Keratinocyte (primary cell): Measurements from ENCODE around the gene ZNF19. TPM values are rescaled to one million over a fixed set of nuclear protein-coding genes. Genes with fewer than 3 reads are reported as not detected.

Experiments used
- DNase-seq: peaks from one replicate; pipeline ENCODE4 v3.0.0-alpha.2; 2011; ENCODE audit warnings: low read depth, missing footprints, low spot score
- FAIRE-seq: peaks from 2 replicates; lab custom pipeline; 2011; peaks lifted over from hg19 to GRCh38; lab: Jason Lieb, UNC
- H2AFZ ChIP-seq: 2 replicates; pipeline ENCODE4 v1.6.0; 2012; ENCODE audit warnings: low read length, control low read depth, inconsistent platforms; ENCODE audit not compliant: control insufficient read depth
- H3K27ac ChIP-seq: 2 replicates; pipeline ENCODE4 v1.5.1; 2011; ENCODE audit warnings: low read length; ENCODE audit not compliant: control insufficient read depth, insufficient read depth
- H3K27me3 ChIP-seq: 3 replicates; pipeline ENCODE4 v1.6.0; 2011; ENCODE audit warnings: low read length; ENCODE audit not compliant: control insufficient read depth, insufficient read depth; ENCODE audit errors: extremely low read depth
- H3K36me3 ChIP-seq, 2 experiments: 2 replicates in 1 of 2; 3 replicates in 1 of 2; pipeline ENCODE4 v1.5.1; 2011; ENCODE audit warnings: low read length in 2 of 2, mild to moderate bottlenecking in 1 of 2; ENCODE audit not compliant: control insufficient read depth in 2 of 2, insufficient read depth in 2 of 2; ENCODE audit errors: extremely low read depth in 1 of 2
- H3K4me1 ChIP-seq: 3 replicates; pipeline ENCODE4 v1.5.1; 2011; ENCODE audit warnings: low read length; ENCODE audit not compliant: control insufficient read depth, insufficient read depth; ENCODE audit errors: extremely low read depth
- H3K4me2 ChIP-seq: 3 replicates; pipeline ENCODE4 v1.6.0; 2011; ENCODE audit warnings: low read depth, low read length; ENCODE audit not compliant: control insufficient read depth, insufficient read depth; ENCODE audit errors: extremely low read depth
- H3K4me3 ChIP-seq, 3 experiments: fragments of 200-600 bp in 1 of 3; sonication (generic) in 1 of 3; 2 replicates in 2 of 3; 3 replicates in 1 of 3; pipeline ENCODE4 v1.5.1; 2011 to 2016; ENCODE audit warnings: low read length in 3 of 3, mild to moderate bottlenecking in 3 of 3, control low read depth in 2 of 3, inconsistent platforms in 1 of 3, low read depth in 1 of 3, mixed read lengths in 1 of 3, mixed run types in 1 of 3, moderate library complexity in 1 of 3; ENCODE audit not compliant: control insufficient read depth in 2 of 3, insufficient read depth in 2 of 3; ENCODE audit errors: extremely low read depth in 1 of 3
- H3K79me2 ChIP-seq: 2 replicates; pipeline ENCODE4 v1.6.0; 2012; ENCODE audit warnings: low read length; ENCODE audit not compliant: control insufficient read depth, insufficient read depth
- H3K9ac ChIP-seq: 3 replicates; pipeline ENCODE4 v1.6.0; 2011; ENCODE audit warnings: low read length; ENCODE audit not compliant: control insufficient read depth, insufficient read depth; ENCODE audit errors: extremely low read depth
- H3K9me1 ChIP-seq: 3 replicates; pipeline ENCODE4 v1.6.0; 2011; ENCODE audit warnings: low read length; ENCODE audit not compliant: control insufficient read depth, insufficient read depth; ENCODE audit errors: extremely low read depth
- H3K9me3 ChIP-seq: 2 replicates; pipeline ENCODE4 v1.5.1; 2012; ENCODE audit warnings: low read depth, low read length; ENCODE audit not compliant: control insufficient read depth
- H4K20me1 ChIP-seq: 3 replicates; pipeline ENCODE4 v1.6.0; 2011; ENCODE audit warnings: low read length; ENCODE audit not compliant: control insufficient read depth, insufficient read depth; ENCODE audit errors: extremely low read depth
- CTCF ChIP-seq, 3 experiments: IDR thresholded peaks in 1 of 3; conservative IDR thresholded peaks in 1 of 3; optimal IDR thresholded peaks in 1 of 3; 2 replicates in 2 of 3; 3 replicates in 1 of 3; pipeline versions ENCODE3 to v1.5.1; 2011; ENCODE audit warnings: low read length in 3 of 3, mild to moderate bottlenecking in 3 of 3, moderate library complexity in 2 of 3, control low read depth in 1 of 3, inconsistent platforms in 1 of 3; ENCODE audit not compliant: insufficient read depth in 2 of 3; ENCODE audit errors: extremely low read depth in 1 of 3
- EZH2 ChIP-seq: IDR thresholded peaks from one replicate; pipeline ENCODE4 v1.6.1; 2012; ENCODE audit warnings: inconsistent platforms, mild to moderate bottlenecking, low read length, moderate library complexity
- dilution Hi-C: fragments of 300-500 bp; cut with MboI; formaldehyde crosslinking; loops from one replicate; pipeline ENCODE4 v1.7.0; 2020; ENCODE audit warnings: low sequenced_read_pairs; ENCODE audit not compliant: extremely low pct_ligation_motif_present
- polyA plus RNA-seq, 5 experiments: library from polyadenylated mRNA; depleted of rRNA in 3 of 5; stranded (reverse) in 3 of 5; stranded (forward) in 1 of 5; unstranded in 1 of 5; fragments of >200 nt; gene quantifications; 1 replicate in 1 of 5; 2 replicates in 3 of 5; 3 replicates in 1 of 5; pipeline versions ENCODE4 v1.2.1 to v1.2.3, GENCODE V29; 2011 to 2012; ENCODE audit warnings: missing spikeins in 2 of 5, low read depth in 1 of 5, low replicate concordance in 1 of 5

Gene ZNF19
- polyA plus RNA-seq, 1 donor (not counting 4 experiments of a cell fraction or from before 2014, with no cell fraction given): 1.7 TPM

GRCh38 chr16:71439523-71439922 is 49.6 kb downstream of the ZNF19 start:
- TF ChIP-seq CTCF (optimal IDR thresholded peaks at IDR 0.05 in 1 of 3, IDR thresholded peaks at IDR 0.05 in 1 of 3, conservative IDR thresholded peaks at IDR 0.05 in 1 of 3; ENCODE audit: extremely low read depth in 1 of 3, insufficient read depth in 2 of 3, low read length in 3 of 3): no peak
- no peak for TF ChIP-seq EZH2
- Histone ChIP-seq H3K4me2 (no peak overlapping the region), H3K27ac (no peak overlapping the region), H3K4me1 (no peaks in the 10 kb centered on the region), H3K9ac (no peak overlapping the region), H3K36me3 (no peaks in the 10 kb centered on the region), H3K27me3 (no peaks in the 10 kb centered on the region), H3K79me2 (no peaks in the 10 kb centered on the region), H2AFZ (no peak overlapping the region), H3K4me3 (no peak overlapping the region), H3K9me1 (no peaks in the 10 kb centered on the region), H4K20me1 (no peaks in the 10 kb centered on the region), H3K9me3 (peaks cover 4% of the 10 kb centered on the region)
- no peak for FAIRE-seq
- dilution Hi-C loops: no loop called here
- DNase-seq: no peak

GRCh38 chr16:71436473-71436872 is 52.7 kb downstream of the ZNF19 start:
- no peak for FAIRE-seq
- Histone ChIP-seq H3K27me3 (no peaks in the 10 kb centered on the region), H2AFZ (no peak overlapping the region), H3K4me3 (no peak overlapping the region), H3K9me1 (no peaks in the 10 kb centered on the region), H3K9ac (no peak overlapping the region), H3K4me2 (no peak overlapping the region), H3K27ac (no peak overlapping the region), H4K20me1 (no peaks in the 10 kb centered on the region), H3K79me2 (no peaks in the 10 kb centered on the region), H3K4me1 (no peaks in the 10 kb centered on the region), H3K9me3 (no peaks in the 10 kb centered on the region), H3K36me3 (no peaks in the 10 kb centered on the region)
- no peak for DNase-seq
- TF ChIP-seq EZH2 (no peak), CTCF (optimal IDR thresholded peaks at IDR 0.05 in 1 of 3, IDR thresholded peaks at IDR 0.05 in 1 of 3, conservative IDR thresholded peaks at IDR 0.05 in 1 of 3; ENCODE audit: extremely low read depth in 1 of 3, insufficient read depth in 2 of 3, low read length in 3 of 3) (no peak)
- dilution Hi-C loops: no loop called here
